Suppressor macrophage treated with lipopolysaccharide for 1 hour (primary cell): ENCODE data around the gene FDXR.

Experiments used
- DNase-seq, 3 donors: peaks; one replicate each; pipeline ENCODE4 v3.0.0-alpha.2; 2020 to 2022

The FDXR gene

GRCh38 chr17:74856112-74856511 lies 16.7 kb downstream of the FDXR start:
- DNase-seq, result no peak

- no peak for DNase-seq
Observed at GRCh38 chr17:74855323-74855722, 17.5 kb downstream of the FDXR start.

- no peak for DNase-seq
Observed at GRCh38 chr17:74854792-74855191, 18.0 kb downstream of the FDXR start.

- DNase-seq, result no peak
Observed at GRCh38 chr17:74853669-74854068, 19.1 kb downstream of the FDXR start.

GRCh38 chr17:74853048-74853397 lies 19.8 kb downstream of the FDXR start:
- DNase-seq, result no peak

GRCh38 chr17:74852237-74853047 lies 20.4 kb downstream of the FDXR start:
- peak in 2 of 3 donors; percentile 14 to 18 for DNase-seq

GRCh38 chr17:74851612-74852236 lies 21.1 kb downstream of the FDXR start:
- no peak for DNase-seq

- no peak for DNase-seq
Observed at GRCh38 chr17:74850914-74851313, 21.9 kb downstream of the FDXR start.

GRCh38 chr17:74850310-74850709 lies 22.5 kb downstream of the FDXR start:
- no peak for DNase-seq

GRCh38 chr17:74848656-74849399 lies 24.0 kb downstream of the FDXR start:
- no peak for DNase-seq

GRCh38 chr17:74846621-74847020 lies 26.2 kb downstream of the FDXR start:
- no peak for DNase-seq

GRCh38 chr17:74843352-74843627 lies 29.5 kb downstream of the FDXR start:
- DNase-seq, result no peak

- peak; percentile 75 to 88 (median 81) for DNase-seq
Observed at GRCh38 chr17:74842599-74843351, 30.0 kb downstream of the FDXR start.

GRCh38 chr17:74842146-74842598 lies 30.6 kb downstream of the FDXR start:
- DNase-seq, result peak in 1 of 3 donors; percentile 18

GRCh38 chr17:74840989-74841666 lies 31.7 kb downstream of the FDXR start:
- DNase-seq, result peak; percentile 69 to 83 (median 72)

- DNase-seq, result no peak
Observed at GRCh38 chr17:74839990-74840852, 32.6 kb downstream of the FDXR start.

- DNase-seq, result no peak
Observed at GRCh38 chr17:74838274-74838673, 34.5 kb downstream of the FDXR start.

- DNase-seq, result no peak
Observed at GRCh38 chr17:74836691-74837467, 35.9 kb downstream of the FDXR start.

GRCh38 chr17:74836191-74836590 lies 36.6 kb downstream of the FDXR start:
- DNase-seq, result no peak

- peak; percentile 39 to 75 (median 58) for DNase-seq
Observed at GRCh38 chr17:74833501-74834377, 39.1 kb downstream of the FDXR start.
